Psoas muscle (tissue), 8 donors: ENCODE data around the gene TEK. TPM values are rescaled to one million over a fixed set of nuclear protein-coding genes. Genes with fewer than 3 reads are reported as not detected.
"Not testable (repeated sequence)": the region's sequence is repeated elsewhere in the genome, so short reads cannot be mapped to it uniquely, and the experiment has no call there.

Source experiments
- ATAC-seq, 4 donors: fragments of 200-7000 bp; cut with Tn5 transposase; one replicate each; pipeline ENCODE4 v1.9.1; 2020; ENCODE audit warnings: moderate library complexity in 3 of 4, mild to moderate bottlenecking in 2 of 4
- DNase-seq, 2 donors: peaks; one replicate each; pipeline ENCODE4 v3.0.0-alpha.2; 2020
- H3K27ac ChIP-seq: fragments of 200-600 bp; one replicate; pipeline ENCODE4 v1.8.0; 2022
- H3K27me3 ChIP-seq, 3 donors: fragments of 200-600 bp in 1 of 3; one replicate each; pipeline versions ENCODE4 v1.6.1 to v1.8.0; 2013 to 2022; ENCODE audit warnings: low read length in 2 of 3, mild to moderate bottlenecking in 2 of 3, moderate library complexity in 1 of 3; ENCODE audit not compliant: insufficient read depth in 3 of 3
- H3K36me3 ChIP-seq, 2 donors: fragments of 200-600 bp in 1 of 2; one replicate each; pipeline versions ENCODE4 v1.6.1 to v1.8.0; 2013 to 2022; ENCODE audit warnings: low read depth in 1 of 2, mild to moderate bottlenecking in 1 of 2, moderate library complexity in 1 of 2; ENCODE audit not compliant: insufficient read depth in 1 of 2
- H3K4me1 ChIP-seq: fragments of 200-600 bp; one replicate; pipeline ENCODE4 v1.8.0; 2022
- H3K4me3 ChIP-seq: fragments of 200-600 bp; one replicate; pipeline ENCODE4 v1.8.0; 2022; ENCODE audit warnings: mild to moderate bottlenecking
- H3K9me3 ChIP-seq: fragments of 200-600 bp; one replicate; pipeline ENCODE4 v1.8.0; 2022
- WGBS, 3 donors: extraction: QIAGEN DNeasy Blood & Tissue Kit; methylation state at CpG; one replicate each; pipeline versions ENCODE4 v1.1.6 to v1.1.7; 2013; 5-methylcytosine and 5-hydroxymethylcytosine counted together
- intact Hi-C, 2 donors: fragments of 100-400 bp; cut with DNase I; formaldehyde crosslinking; loops; one replicate each; pipeline versions ENCODE4 v1.11.0 to v1.14.2; 2022
- polyA plus RNA-seq, 3 donors: library from polyadenylated mRNA; stranded (reverse); fragments of 200-250 nt; gene quantifications; one replicate each; pipeline ENCODE4 v1.2.3, GENCODE V29; 2013
- total RNA-seq, 4 donors: library from RNA; stranded (reverse); fragmentation: NEBNext Ultra II Directional in 2 of 4; extraction: Animal tissue kit (Norgen Biotek cat#: 25700) in 2 of 4; gene quantifications; one replicate each; pipeline versions ENCODE4 v1.2.1 to v1.2.4, GENCODE V29; 2021 to 2023
- TF ChIP-seq, protein P1 (sequence below): fragments of 200-600 bp; IDR thresholded peaks from one replicate; pipeline ENCODE4 v1.8.0; 2022; ENCODE audit warnings: antibody characterized with exemption
- donor health status: healthy with polysubstance abuse.
- donor health status: DM: no; HTN: no; CAD: no; lungs with moderate emphysema.
- donor health status: Bipolar disorder and iron deficiency.
- donor health status: healthy.
- donor health status: DM: yes; HTN: yes; CAD: no.
- donor health status: DM: no; HTN: no; CAD: no.
- donor health status: DM: no; HTN: no; CAD: no.
- donor health status: DM: yes; HTN: yes; CAD: no.

The TEK gene
- total and polyA plus RNA-seq, 7 donors: 4.6 to 14.5 (median 7.1) TPM

DNA sequence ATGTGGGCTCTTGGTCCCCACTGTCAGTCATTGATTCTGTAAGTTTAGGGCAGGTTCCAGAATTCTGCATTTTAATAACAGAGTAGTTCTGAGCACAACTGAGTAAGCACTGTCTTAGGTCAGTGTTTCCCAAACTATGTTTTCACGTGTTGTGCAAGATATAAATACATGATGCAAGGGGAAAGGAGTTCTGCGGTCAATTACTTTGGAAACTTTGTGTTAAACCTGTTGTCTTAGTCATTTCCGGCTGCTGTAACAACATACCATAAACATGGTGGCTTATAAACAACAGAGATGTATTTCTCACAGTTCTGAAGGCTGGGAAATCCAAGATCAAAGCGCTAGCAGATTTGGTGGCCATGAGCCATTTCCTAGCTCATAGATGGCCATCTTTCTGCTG lies 118.2 kb downstream of the TEK start:
- DNase-seq (no peak), ATAC-seq (no peak)
- H3K4me3 ChIP-seq: no peak overlapping the region
- TF ChIP-seq, protein P1, sequence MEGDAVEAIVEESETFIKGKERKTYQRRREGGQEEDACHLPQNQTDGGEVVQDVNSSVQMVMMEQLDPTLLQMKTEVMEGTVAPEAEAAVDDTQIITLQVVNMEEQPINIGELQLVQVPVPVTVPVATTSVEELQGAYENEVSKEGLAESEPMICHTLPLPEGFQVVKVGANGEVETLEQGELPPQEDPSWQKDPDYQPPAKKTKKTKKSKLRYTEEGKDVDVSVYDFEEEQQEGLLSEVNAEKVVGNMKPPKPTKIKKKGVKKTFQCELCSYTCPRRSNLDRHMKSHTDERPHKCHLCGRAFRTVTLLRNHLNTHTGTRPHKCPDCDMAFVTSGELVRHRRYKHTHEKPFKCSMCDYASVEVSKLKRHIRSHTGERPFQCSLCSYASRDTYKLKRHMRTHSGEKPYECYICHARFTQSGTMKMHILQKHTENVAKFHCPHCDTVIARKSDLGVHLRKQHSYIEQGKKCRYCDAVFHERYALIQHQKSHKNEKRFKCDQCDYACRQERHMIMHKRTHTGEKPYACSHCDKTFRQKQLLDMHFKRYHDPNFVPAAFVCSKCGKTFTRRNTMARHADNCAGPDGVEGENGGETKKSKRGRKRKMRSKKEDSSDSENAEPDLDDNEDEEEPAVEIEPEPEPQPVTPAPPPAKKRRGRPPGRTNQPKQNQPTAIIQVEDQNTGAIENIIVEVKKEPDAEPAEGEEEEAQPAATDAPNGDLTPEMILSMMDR: no peak
- no peaks in the 10 kb centered on the region for H3K9me3 ChIP-seq
- no peaks in the 10 kb centered on the region for H3K36me3 ChIP-seq
- H3K4me1 ChIP-seq: no peaks in the 10 kb centered on the region
- intact Hi-C loops: no loop called here
- 91 to 95% (median 94%) methylated on average over 4 of the region's 4 CpGs for WGBS, 3 donors
- H3K27ac ChIP-seq: no peak overlapping the region
- no peaks in the 10 kb centered on the region for H3K27me3 ChIP-seq

DNA sequence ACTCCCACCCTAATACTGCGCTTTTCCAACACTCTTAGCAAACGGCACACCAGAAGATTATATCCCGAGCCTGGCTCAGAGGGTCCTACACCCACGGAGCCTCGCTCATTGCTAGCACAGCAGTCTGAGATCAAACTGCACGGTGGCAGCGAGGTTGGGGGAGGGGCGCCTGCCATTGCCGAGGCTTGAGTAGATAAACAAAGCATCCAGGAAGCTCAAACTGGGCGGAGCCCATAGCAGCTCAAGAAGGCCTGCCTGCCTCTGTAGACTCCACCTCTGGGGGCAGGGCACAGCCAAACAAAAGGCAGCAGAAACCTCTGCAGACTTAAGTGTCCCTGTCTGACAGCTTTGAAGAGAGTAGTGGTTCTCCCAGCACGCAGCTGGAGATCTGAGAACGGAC lies 130.6 kb downstream of the TEK start:
- ATAC-seq, H3K36me3 ChIP-seq, H3K27me3 ChIP-seq, H3K4me1 ChIP-seq, DNase-seq, intact Hi-C loops, H3K4me3 ChIP-seq, H3K27ac ChIP-seq: not testable (repeated sequence)
- WGBS, 3 donors: 82 to 93% (median 85%) methylated on average over 11 to 12 of the region's 12 CpGs
- peaks cover 28% of the 10 kb centered on the region for H3K9me3 ChIP-seq

DNA sequence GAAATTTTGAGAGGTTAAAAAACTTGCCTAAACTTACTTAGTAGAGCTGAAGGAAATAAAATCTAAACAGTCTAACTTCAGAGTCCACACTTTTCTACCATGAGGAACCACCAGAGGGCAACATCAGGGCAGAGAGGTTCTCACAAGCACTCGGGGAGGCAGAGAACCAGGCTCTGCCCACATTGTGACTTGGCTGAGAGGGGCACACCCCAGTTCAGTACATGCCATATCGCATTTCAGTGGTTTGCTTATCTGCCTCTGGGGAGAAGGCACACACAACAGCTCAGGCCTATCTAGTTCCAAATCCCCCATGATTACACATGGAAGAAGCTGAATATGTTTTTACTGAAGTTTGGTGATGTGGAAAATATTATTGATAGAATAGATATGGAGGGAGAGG lies 138.7 kb downstream of the TEK start:
- H3K27me3 ChIP-seq: no peaks in the 10 kb centered on the region
- WGBS, 3 donors: 10 to 17% (median 10%) methylated on average over 2 of the region's 2 CpGs
- peaks cover 4% of the 10 kb centered on the region for H3K9me3 ChIP-seq
- no peaks in the 10 kb centered on the region for H3K4me1 ChIP-seq
- peak in 1 of 4 donors; percentile 42 for ATAC-seq
- H3K27ac ChIP-seq: no peak overlapping the region
- TF ChIP-seq, protein P1: peak; percentile 32
- no peak overlapping the region for H3K4me3 ChIP-seq
- no peak for DNase-seq
- intact Hi-C loops: no loop called here
- H3K36me3 ChIP-seq: no peaks in the 10 kb centered on the region

DNA sequence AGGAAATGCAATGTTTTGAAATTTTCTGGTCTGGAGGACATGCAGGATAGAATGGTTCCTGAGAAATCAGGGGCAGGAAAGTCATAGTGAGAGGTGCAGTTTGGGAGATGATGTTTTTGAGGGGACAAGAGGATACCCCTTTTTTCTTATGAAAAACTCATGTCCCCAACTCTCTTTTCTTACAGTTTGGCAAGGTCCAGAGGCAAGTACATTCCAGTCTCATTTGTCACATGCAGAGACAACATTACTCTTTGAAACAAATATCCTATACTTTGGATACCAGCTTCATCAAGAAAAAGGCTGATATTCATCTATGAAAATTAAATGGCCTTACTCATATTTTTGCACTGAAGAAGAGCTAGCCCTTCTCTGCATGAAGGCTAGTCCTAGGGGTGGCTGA lies 139.7 kb downstream of the TEK start:
- H3K27me3 ChIP-seq: no peaks in the 10 kb centered on the region
- no peaks in the 10 kb centered on the region for H3K36me3 ChIP-seq
- ATAC-seq: no peak
- no peak overlapping the region for H3K4me3 ChIP-seq
- intact Hi-C loops: no loop called here
- H3K4me1 ChIP-seq: no peaks in the 10 kb centered on the region
- DNase-seq: no peak
- TF ChIP-seq, protein P1: no peak
- H3K27ac ChIP-seq: no peak overlapping the region
- no peaks in the 10 kb centered on the region for H3K9me3 ChIP-seq

DNA sequence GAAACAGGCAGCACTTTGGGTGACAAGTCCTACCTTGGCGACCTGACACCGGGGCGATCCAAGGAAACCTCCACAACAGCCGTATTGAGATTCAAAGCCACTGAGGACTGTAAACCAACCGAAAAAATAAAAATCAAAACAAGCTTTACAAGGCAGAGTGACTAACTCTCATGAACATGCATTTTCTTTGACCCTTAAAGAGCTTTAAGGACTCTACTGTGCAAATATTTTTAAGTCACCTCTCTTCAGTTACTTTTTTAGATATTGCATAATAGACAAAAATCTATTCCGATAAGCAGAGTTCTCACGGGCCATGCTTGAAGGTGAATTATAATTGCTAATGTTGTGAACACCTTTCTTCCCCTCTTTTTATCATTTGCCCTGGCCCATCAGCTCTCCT lies 149.6 kb downstream of the TEK start:
- no peaks in the 10 kb centered on the region for H3K27me3 ChIP-seq
- no peak overlapping the region for H3K4me3 ChIP-seq
- DNase-seq: no peak
- no peaks in the 10 kb centered on the region for H3K4me1 ChIP-seq
- no peak overlapping the region for H3K27ac ChIP-seq
- H3K36me3 ChIP-seq: no peaks in the 10 kb centered on the region
- ATAC-seq: no peak
- TF ChIP-seq, protein P1: no peak
- intact Hi-C loops: no loop called here
- WGBS, 3 donors: 88 to 91% (median 88%) methylated on average over 7 of the region's 7 CpGs
- no peaks in the 10 kb centered on the region for H3K9me3 ChIP-seq
